Endothelial cell of umbilical vein (primary cell): ENCODE measurements around the gene LMF1. TPM values are rescaled to one million over a fixed set of nuclear protein-coding genes. Genes with fewer than 3 reads are reported as not detected.

Source experiments
- BruUV-seq: library from RNA; stranded (reverse); fragments of 400-500 nt; replicated peaks from 2 replicates; lab custom pipeline; 2021; lab: Mats Ljungman, UMichigan
- CTCF ChIA-PET: fragments of 300-600, 350-600 bp; sonication (Branson Sonifier 250); formaldehyde crosslinking; loops from one replicate; lab custom pipeline; 2021; ENCODE audit warnings: antibody characterized with exemption, inconsistent platforms; lab: Charles Lee
- POLR2A ChIA-PET: fragments of 300-600, 350-600 bp; sonication (Branson Sonifier 250); formaldehyde crosslinking; loops from one replicate; lab custom pipeline; 2021; ENCODE audit warnings: antibody characterized with exemption, inconsistent platforms; lab: Charles Lee
- DNase-seq: peaks from one replicate; pipeline ENCODE4 v3.0.0-alpha.2; 2011; ENCODE audit warnings: low read depth, low spot score
- FAIRE-seq: peaks from 2 replicates; lab custom pipeline; 2011; peaks lifted over from hg19 to GRCh38; lab: Jason Lieb, UNC
- H2AFZ ChIP-seq: 2 replicates; pipeline ENCODE4 v1.6.0; 2012; ENCODE audit warnings: low read depth, low read length, control low read depth, inconsistent platforms
- H3K27ac ChIP-seq: 2 replicates; pipeline ENCODE4 v1.5.1; 2011; ENCODE audit warnings: low read depth, mild to moderate bottlenecking, control low read depth, low read length, moderate library complexity; ENCODE audit not compliant: insufficient read depth
- H3K27me3 ChIP-seq, 2 experiments: 2 replicates each; pipeline versions ENCODE4 v1.6.0 to v1.6.1; 2011; ENCODE audit warnings: low read length in 2 of 2, mixed read lengths in 1 of 2; ENCODE audit not compliant: control insufficient read depth in 2 of 2, insufficient read depth in 2 of 2
- H3K36me3 ChIP-seq, 2 experiments: 2 replicates in 1 of 2; 3 replicates in 1 of 2; pipeline ENCODE4 v1.5.1; 2011; ENCODE audit warnings: low read length in 2 of 2, mild to moderate bottlenecking in 1 of 2, moderate library complexity in 1 of 2; ENCODE audit not compliant: control insufficient read depth in 2 of 2, insufficient read depth in 2 of 2; ENCODE audit errors: extremely low read depth in 1 of 2
- H3K4me1 ChIP-seq: 3 replicates; pipeline ENCODE4 v1.5.1; 2011; ENCODE audit warnings: mild to moderate bottlenecking, low read length; ENCODE audit not compliant: control insufficient read depth, insufficient read depth; ENCODE audit errors: extremely low read depth
- H3K4me2 ChIP-seq: 2 replicates; pipeline ENCODE4 v1.6.1; 2011; ENCODE audit warnings: low read length, control low read depth, mixed read lengths; ENCODE audit not compliant: insufficient read depth
- H3K4me3 ChIP-seq, 3 experiments: fragments of 200-600 bp in 1 of 3; sonication (generic), shearing (Covaris generic) in 1 of 3; replicated peaks in 1 of 3; 2 replicates each; pipeline ENCODE4 v1.5.1; 2011 to 2016; ENCODE audit warnings: control low read depth in 3 of 3, low read length in 3 of 3, mild to moderate bottlenecking in 2 of 3, inconsistent platforms in 1 of 3, low read depth in 1 of 3, moderate library complexity in 1 of 3; ENCODE audit not compliant: insufficient read depth in 1 of 3
- H3K79me2 ChIP-seq: 2 replicates; pipeline ENCODE4 v1.6.0; 2012; ENCODE audit warnings: low read length, inconsistent platforms; ENCODE audit not compliant: control insufficient read depth, insufficient read depth
- H3K9ac ChIP-seq: replicated peaks from 2 replicates; pipeline ENCODE3; 2011; ENCODE audit warnings: low read length, control low read depth; ENCODE audit not compliant: insufficient read depth; ENCODE audit errors: extremely low read depth
- H3K9me1 ChIP-seq: replicated peaks from 3 replicates; pipeline ENCODE4 v1.6.0; 2011; ENCODE audit warnings: mild to moderate bottlenecking, low read length; ENCODE audit not compliant: control insufficient read depth, insufficient read depth; ENCODE audit errors: extremely low read depth
- H3K9me3 ChIP-seq: replicated peaks from 2 replicates; pipeline ENCODE4 v1.5.1; 2012; ENCODE audit warnings: low read length, inconsistent platforms; ENCODE audit not compliant: control insufficient read depth, insufficient read depth
- H4K20me1 ChIP-seq: replicated peaks from 2 replicates; pipeline ENCODE3; 2011; ENCODE audit warnings: mild to moderate bottlenecking, low read length; ENCODE audit not compliant: control insufficient read depth, insufficient read depth; ENCODE audit errors: extremely low read depth
- EZH2 ChIP-seq: IDR thresholded peaks from 2 replicates; pipeline ENCODE4 v1.6.1; 2012; ENCODE audit warnings: borderline replicate concordance, low read depth, mild to moderate bottlenecking, moderate library complexity, low read length, inconsistent platforms; ENCODE audit not compliant: severe bottlenecking
- FOS ChIP-seq: IDR thresholded peaks from 2 replicates; pipeline ENCODE4 v1.6.1; 2011; ENCODE audit warnings: mild to moderate bottlenecking, low read length, moderate library complexity, borderline replicate concordance; ENCODE audit not compliant: insufficient read depth
- GATA2 ChIP-seq: IDR thresholded peaks from 2 replicates; pipeline ENCODE4 v1.7.0; 2011; ENCODE audit warnings: low read depth, mild to moderate bottlenecking, moderate library complexity, mixed read lengths, low read length; ENCODE audit not compliant: insufficient read length, insufficient read depth
- JUN ChIP-seq: IDR thresholded peaks from 2 replicates; pipeline ENCODE4 v1.6.1; 2011; ENCODE audit warnings: borderline replicate concordance, low read depth; ENCODE audit not compliant: insufficient read length, insufficient read depth
- MYC ChIP-seq: IDR thresholded peaks from one replicate; pipeline ENCODE4 v1.6.1; 2011; ENCODE audit warnings: mild to moderate bottlenecking, low read depth, low read length
- POLR2A ChIP-seq: IDR thresholded peaks from 2 replicates; pipeline ENCODE4 v1.6.1; 2012; ENCODE audit warnings: low read depth, mild to moderate bottlenecking, control low read depth, low read length
- POLR2AphosphoS5 ChIP-seq: IDR thresholded peaks from 2 replicates; pipeline ENCODE4 v1.6.1; 2012; ENCODE audit warnings: low read depth, mild to moderate bottlenecking, control low read depth, low read length, moderate library complexity; ENCODE audit not compliant: insufficient read depth
- dilution Hi-C: fragments of 300-500 bp; cut with MboI; formaldehyde crosslinking; loops from one replicate; pipeline ENCODE4 v1.15.0; 2019; ENCODE audit warnings: low sequenced_read_pairs; ENCODE audit not compliant: extremely low pct_ligation_motif_present
- intact Hi-C: fragments of 100-400 bp; cut with micrococcal nuclease; formaldehyde crosslinking; loops from one replicate; pipeline ENCODE4 v1.10.0; 2022
- polyA plus RNA-seq, 4 experiments: library from polyadenylated mRNA; depleted of rRNA in 3 of 4; stranded (reverse) in 3 of 4; unstranded in 1 of 4; fragments of >200 nt; gene quantifications; 2 replicates each; pipeline versions ENCODE4 v1.2.1 to v1.2.3, GENCODE V29; 2011 to 2012; ENCODE audit warnings: missing spikeins in 1 of 4
- total RNA-seq: library from RNA; stranded (reverse); gene quantifications from 2 replicates; pipeline ENCODE4 v1.2.3, GENCODE V29; 2021
- TF ChIP-seq, protein P1 (sequence below): IDR thresholded peaks from 2 replicates; pipeline ENCODE4 v1.6.1; 2011; ENCODE audit not compliant: insufficient read depth, insufficient read length
- TF ChIP-seq, protein P2 (sequence below), 2 donors: IDR thresholded peaks; 1 replicate in 1 of 2; 2 replicates in 1 of 2; pipeline ENCODE4 v1.5.1; 2011; ENCODE audit warnings: low read length in 2 of 2, mild to moderate bottlenecking in 2 of 2, moderate library complexity in 2 of 2, control low read depth in 1 of 2, inconsistent platforms in 1 of 2, low read depth in 1 of 2; ENCODE audit not compliant: insufficient read depth in 1 of 2; ENCODE audit errors: extremely low read depth in 1 of 2

The LMF1 gene
- total and polyA plus RNA-seq, 2 donors (not counting 3 experiments of a cell fraction or from before 2014, with no cell fraction given), result 17.8 TPM

DNA sequence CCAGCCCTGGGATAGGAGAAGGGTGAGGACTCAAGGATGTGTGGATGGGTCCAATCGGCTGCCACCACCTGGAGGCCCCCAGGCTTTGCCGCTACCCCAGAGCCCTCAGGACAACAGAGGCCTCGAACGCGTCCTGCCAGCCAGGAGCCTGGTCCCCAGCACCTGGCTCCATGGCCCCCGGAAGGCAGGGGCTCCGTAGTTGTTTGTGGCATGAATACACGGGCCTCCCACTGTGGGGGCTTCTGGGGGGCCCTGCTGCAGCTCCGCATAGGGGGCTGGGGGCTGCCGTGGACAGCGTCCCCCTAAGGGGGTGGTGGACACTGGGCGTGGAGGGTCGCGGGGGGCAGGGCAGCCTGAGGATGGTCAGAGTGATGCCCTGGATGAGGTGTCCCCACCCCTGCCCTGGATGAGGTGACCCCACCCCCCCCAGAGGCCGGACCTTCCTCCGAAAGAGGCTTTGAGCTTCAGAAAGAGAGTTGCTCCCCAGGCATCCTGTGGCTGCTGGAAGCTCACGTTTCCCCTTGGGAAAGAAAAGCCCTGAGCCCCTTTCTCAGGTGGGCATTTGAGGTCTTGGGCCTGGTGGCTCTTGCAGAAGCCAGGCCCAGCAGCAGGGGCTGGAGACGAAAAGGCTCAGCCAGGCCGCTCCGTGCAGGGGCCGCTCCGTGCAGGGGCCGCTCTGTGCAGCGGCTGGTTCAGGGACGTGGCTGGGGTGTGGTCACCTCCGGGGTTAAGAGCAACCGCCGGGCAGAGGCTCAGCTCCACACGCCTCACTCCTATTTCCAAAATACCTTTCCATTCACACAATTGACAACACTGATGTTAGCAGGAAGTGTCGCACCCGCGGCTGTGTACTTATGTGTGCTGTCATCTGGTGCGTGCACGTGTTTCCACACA, 130.0 kb downstream of the LMF1 start:
- no peaks in the 10 kb centered on the region for H3K4me1 ChIP-seq
- H3K36me3 ChIP-seq, result no peaks in the 10 kb centered on the region
- no peak overlapping the region for H3K27ac ChIP-seq
- dilution Hi-C loops, result no loop called here
- no peak for TF ChIP-seq GATA2
- TF ChIP-seq FOS, result no peak
- TF ChIP-seq, protein P1, sequence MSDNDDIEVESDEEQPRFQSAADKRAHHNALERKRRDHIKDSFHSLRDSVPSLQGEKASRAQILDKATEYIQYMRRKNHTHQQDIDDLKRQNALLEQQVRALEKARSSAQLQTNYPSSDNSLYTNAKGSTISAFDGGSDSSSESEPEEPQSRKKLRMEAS, result no peak
- TF ChIP-seq EZH2, result no peak
- TF ChIP-seq POLR2AphosphoS5, result no peak
- TF ChIP-seq, protein P2, sequence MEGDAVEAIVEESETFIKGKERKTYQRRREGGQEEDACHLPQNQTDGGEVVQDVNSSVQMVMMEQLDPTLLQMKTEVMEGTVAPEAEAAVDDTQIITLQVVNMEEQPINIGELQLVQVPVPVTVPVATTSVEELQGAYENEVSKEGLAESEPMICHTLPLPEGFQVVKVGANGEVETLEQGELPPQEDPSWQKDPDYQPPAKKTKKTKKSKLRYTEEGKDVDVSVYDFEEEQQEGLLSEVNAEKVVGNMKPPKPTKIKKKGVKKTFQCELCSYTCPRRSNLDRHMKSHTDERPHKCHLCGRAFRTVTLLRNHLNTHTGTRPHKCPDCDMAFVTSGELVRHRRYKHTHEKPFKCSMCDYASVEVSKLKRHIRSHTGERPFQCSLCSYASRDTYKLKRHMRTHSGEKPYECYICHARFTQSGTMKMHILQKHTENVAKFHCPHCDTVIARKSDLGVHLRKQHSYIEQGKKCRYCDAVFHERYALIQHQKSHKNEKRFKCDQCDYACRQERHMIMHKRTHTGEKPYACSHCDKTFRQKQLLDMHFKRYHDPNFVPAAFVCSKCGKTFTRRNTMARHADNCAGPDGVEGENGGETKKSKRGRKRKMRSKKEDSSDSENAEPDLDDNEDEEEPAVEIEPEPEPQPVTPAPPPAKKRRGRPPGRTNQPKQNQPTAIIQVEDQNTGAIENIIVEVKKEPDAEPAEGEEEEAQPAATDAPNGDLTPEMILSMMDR (IDR thresholded peaks at IDR 0.05; ENCODE audit: extremely low read depth in 1 of 2, insufficient read depth in 1 of 2, low read depth in 1 of 2, low read length in 2 of 2), result no peak
- TF ChIP-seq MYC, result no peak
- TF ChIP-seq JUN, result no peak
- TF ChIP-seq POLR2A, result no peak
- FAIRE-seq, result no peak
- DNase-seq, result no peak
- no peaks in the 10 kb centered on the region for H3K9me3 ChIP-seq
- H3K27me3 ChIP-seq, result no peaks in the 10 kb centered on the region
- H3K79me2 ChIP-seq, result no peaks in the 10 kb centered on the region
- intact Hi-C loops, result no loop called here
- POLR2A ChIA-PET, result no interaction called here
- no peaks in the 10 kb centered on the region for H3K9me1 ChIP-seq
- no peak overlapping the region for H3K4me3 ChIP-seq
- no peak overlapping the region for H2AFZ ChIP-seq
- no TSS peak for BruUV-seq
- H3K9ac ChIP-seq, result no peak overlapping the region
- no peaks in the 10 kb centered on the region for H4K20me1 ChIP-seq
- CTCF ChIA-PET, result interaction anchor here (0.6 kb wide), 1 partner anchor 234 kb away, joined by 3 read pairs; no protein-coding TSS in a partner anchor
- H3K4me2 ChIP-seq, result no peak overlapping the region
